HL-60 (cell line): Measurements from ENCODE around the gene TAF15.
A peak's percentile ranks its signal among the peaks of the same experiment; 100 is the strongest.

Experiments
- DNase-seq, 2 experiments: peaks; one replicate each; pipeline ENCODE4 v3.0.0-alpha.2; 2010 to 2020; ENCODE audit warnings: low read depth in 1 of 2, low spot score in 1 of 2
- H3K27ac ChIP-seq: fragments of 250-450 bp; sonication (Bioruptor Pico); replicated peaks from 2 replicates; pipeline ENCODE4 v1.5.1; 2020; ENCODE audit warnings: mild to moderate bottlenecking, moderate library complexity
- H3K27me3 ChIP-seq: fragments of 250-450 bp; sonication (Bioruptor Pico); 2 replicates; pipeline ENCODE4 v1.5.1; 2021; ENCODE audit warnings: mild to moderate bottlenecking, moderate library complexity; ENCODE audit not compliant: insufficient read depth, poor library complexity, severe bottlenecking
- H3K4me3 ChIP-seq: replicated peaks from 2 replicates; pipeline ENCODE4 v1.5.1; 2011; ENCODE audit warnings: mild to moderate bottlenecking, control low read depth, low read length; ENCODE audit not compliant: insufficient read depth
- CTCF ChIP-seq: IDR thresholded peaks from one replicate; pipeline ENCODE4 v1.5.1; 2011; ENCODE audit warnings: low read length, control low read depth, inconsistent platforms; ENCODE audit not compliant: insufficient read depth
- GABPA ChIP-seq: IDR thresholded peaks from 2 replicates; pipeline ENCODE4 v1.6.1; 2012; ENCODE audit warnings: low read depth
- POLR2AphosphoS5 ChIP-seq: IDR thresholded peaks from 2 replicates; pipeline ENCODE4 v1.6.1; 2012; ENCODE audit warnings: low read depth
- REST ChIP-seq: IDR thresholded peaks from 2 replicates; pipeline ENCODE4 v1.6.1; 2012; ENCODE audit warnings: low read depth; ENCODE audit not compliant: insufficient replicate concordance
- SPI1 ChIP-seq: IDR thresholded peaks from 2 replicates; pipeline ENCODE4 v1.6.1; 2012; ENCODE audit warnings: low read depth, mild to moderate bottlenecking, borderline replicate concordance

Gene TAF15

GRCh38 chr17:35877345-35878029, 68.2 kb downstream of the TAF15 start:
- TF ChIP-seq CTCF (no peak), GABPA (no peak), REST (no peak), POLR2AphosphoS5 (no peak)
- Histone ChIP-seq H3K27me3 (no peaks in the 10 kb centered on the region), H3K27ac (no peak overlapping the region), H3K4me3 (no peak overlapping the region)
- DNase-seq, result no peak

GRCh38 chr17:35878361-35878760, 69.1 kb downstream of the TAF15 start:
- no peaks in the 10 kb centered on the region for H3K27me3 ChIP-seq
- no peak overlapping the region for H3K4me3 ChIP-seq
- DNase-seq, result no peak
- no peak overlapping the region for H3K27ac ChIP-seq
- TF ChIP-seq SPI1 (no peak), GABPA (no peak), CTCF (no peak), REST (no peak), POLR2AphosphoS5 (no peak)

- peak within 1 kb of the TSS; percentile 17 for H3K4me3 ChIP-seq
- H3K27ac ChIP-seq, result peak within 1 kb of the TSS; percentile 34
- DNase-seq, result peak; percentile 63 to 77
- TF ChIP-seq REST (no peak), POLR2AphosphoS5 (peak; percentile 73; the same call in 1 of the 2 replicates)
- H3K27me3 ChIP-seq, result no peaks in the 10 kb centered on the region
Observed at GRCh38 chr17:35879773-35880654, 70.7 kb downstream of the TAF15 start, which contains the start of gene CCL5. TSS of gene CCL5 (minus strand) at chr17:35880360.
